OCI-LY1 (cell line): ENCODE data around the gene ADAM19.

ENCODE experiments used
- H2AFZ ChIP-seq: fragments of 200-600 bp; sonication (generic), shearing (Covaris generic); 2 replicates; pipeline ENCODE4 v1.6.0; 2014; ENCODE audit warnings: antibody characterized with exemption, mild to moderate bottlenecking, low read length
- H3F3A ChIP-seq: fragments of 200-600 bp; sonication (generic), shearing (Covaris generic); 2 replicates; pipeline ENCODE4 v1.6.0; 2014; ENCODE audit warnings: mild to moderate bottlenecking, antibody characterized with exemption, low read length, moderate library complexity; ENCODE audit not compliant: insufficient read depth
- H3K27ac ChIP-seq: fragments of 200-600 bp; sonication (generic); 2 replicates; pipeline ENCODE4 v1.5.1; 2014; ENCODE audit warnings: low read length, mixed run types, mild to moderate bottlenecking, low read depth; ENCODE audit not compliant: poor library complexity, severe bottlenecking
- H3K27me3 ChIP-seq: fragments of 200-600 bp; sonication (generic); 2 replicates; pipeline ENCODE4 v1.6.0; 2014; ENCODE audit warnings: antibody characterized with exemption, mild to moderate bottlenecking, low read length, moderate library complexity; ENCODE audit not compliant: insufficient read depth
- H3K36me3 ChIP-seq: fragments of 200-600 bp; sonication (generic); 2 replicates; pipeline ENCODE4 v1.6.1; 2014; ENCODE audit warnings: mild to moderate bottlenecking, antibody characterized with exemption, low read length, moderate library complexity, mixed read lengths; ENCODE audit not compliant: insufficient read depth
- H3K4me1 ChIP-seq: fragments of 200-600 bp; sonication (generic); 2 replicates; pipeline ENCODE4 v1.5.1; 2014; ENCODE audit warnings: mild to moderate bottlenecking, low read length, moderate library complexity; ENCODE audit not compliant: insufficient read depth, severe bottlenecking
- H3K4me2 ChIP-seq: fragments of 200-600 bp; sonication (generic), shearing (Covaris generic); 2 replicates; pipeline ENCODE4 v1.6.1; 2014; ENCODE audit warnings: low read length
- H3K4me3 ChIP-seq: fragments of 200-600 bp; sonication (generic); 2 replicates; pipeline ENCODE4 v1.5.1; 2014; ENCODE audit warnings: low read length, low read depth, mild to moderate bottlenecking, mixed read lengths; ENCODE audit not compliant: poor library complexity, severe bottlenecking
- H3K79me2 ChIP-seq: fragments of 200-600 bp; shearing (Covaris generic); 2 replicates; pipeline ENCODE4 v1.6.1; 2016; ENCODE audit warnings: mixed run types, low read length, mixed read lengths; ENCODE audit not compliant: insufficient read depth
- H3K9ac ChIP-seq: fragments of 200-600 bp; sonication (generic), shearing (Covaris generic); 2 replicates; pipeline ENCODE4 v1.6.1; 2014; ENCODE audit warnings: mild to moderate bottlenecking, low read length, mixed read lengths
- H3K9me2 ChIP-seq: fragments of 200-600 bp; sonication (generic), shearing (Covaris generic); 2 replicates; pipeline ENCODE4 v1.6.1; 2014; ENCODE audit warnings: low read depth, mild to moderate bottlenecking, low read length, mixed read lengths
- H3K9me3 ChIP-seq: fragments of 200-600 bp; shearing (Covaris generic); 2 replicates; pipeline ENCODE4 v1.6.1; 2014; ENCODE audit warnings: low read length, mixed read lengths
- H4K20me1 ChIP-seq: fragments of 200-600 bp; sonication (generic), shearing (Covaris generic); 2 replicates; pipeline ENCODE4 v1.6.0; 2016; ENCODE audit warnings: mild to moderate bottlenecking, low read length; ENCODE audit not compliant: insufficient read depth
- CTCF ChIP-seq: fragments of 200-600 bp; sonication (generic), shearing (Covaris generic); IDR thresholded peaks from 2 replicates; pipeline ENCODE4 v1.5.1; 2017; ENCODE audit warnings: mild to moderate bottlenecking, antibody characterized with exemption, low read length, moderate library complexity, mixed read lengths
- EZH2 ChIP-seq: fragments of 200-600 bp; sonication (generic), shearing (Covaris generic); IDR thresholded peaks from 2 replicates; pipeline ENCODE4 v1.8.0; 2017; ENCODE audit warnings: borderline replicate concordance, mixed run types, mild to moderate bottlenecking, antibody characterized with exemption, low read length, moderate library complexity, mixed read lengths

The ADAM19 gene

GRCh38 chr5:157509587-157509986 is 66.0 kb downstream of the ADAM19 start:
- Histone ChIP-seq H3F3A (no peaks in the 10 kb centered on the region), H3K27me3 (no peaks in the 10 kb centered on the region), H3K4me1 (no peaks in the 10 kb centered on the region), H3K4me2 (no peak overlapping the region), H3K9me3 (no peaks in the 10 kb centered on the region), H3K79me2 (no peaks in the 10 kb centered on the region), H3K27ac (no peak overlapping the region), H3K4me3 (no peak overlapping the region), H3K9ac (no peak overlapping the region), H3K36me3 (no peaks in the 10 kb centered on the region; the same call in 1 of the 2 replicates), H4K20me1 (no peaks in the 10 kb centered on the region), H3K9me2 (no peaks in the 10 kb centered on the region), H2AFZ (no peak overlapping the region)
- TF ChIP-seq CTCF (no peak), EZH2 (no peak)

- no peak overlapping the region for H3K27ac ChIP-seq
- H3K9me3 ChIP-seq = no peaks in the 10 kb centered on the region
- H3K36me3 ChIP-seq = no peaks in the 10 kb centered on the region; the same call in 1 of the 2 replicates
- H3K4me2 ChIP-seq = no peak overlapping the region
- H3K4me1 ChIP-seq = no peaks in the 10 kb centered on the region
- H3K9ac ChIP-seq = no peak overlapping the region
- no peak overlapping the region for H3K4me3 ChIP-seq
- no peaks in the 10 kb centered on the region for H3F3A ChIP-seq
- no peaks in the 10 kb centered on the region for H3K27me3 ChIP-seq
- TF ChIP-seq EZH2 = no peak
- no peak for TF ChIP-seq CTCF
- no peak overlapping the region for H2AFZ ChIP-seq
- H3K9me2 ChIP-seq = no peaks in the 10 kb centered on the region
- H3K79me2 ChIP-seq = no peaks in the 10 kb centered on the region
- no peaks in the 10 kb centered on the region for H4K20me1 ChIP-seq
These were observed 66.5 kb downstream of the ADAM19 start for GRCh38 chr5:157509093-157509492.

GRCh38 chr5:157506981-157507780 is 68.4 kb downstream of the ADAM19 start:
- Histone ChIP-seq H3K4me2 (no peak overlapping the region), H3F3A (no peaks in the 10 kb centered on the region), H4K20me1 (no peaks in the 10 kb centered on the region), H3K9me3 (no peaks in the 10 kb centered on the region), H3K4me1 (peaks cover 14% of the 10 kb centered on the region), H3K27me3 (no peaks in the 10 kb centered on the region), H3K4me3 (no peak overlapping the region), H3K9ac (no peak overlapping the region), H3K79me2 (no peaks in the 10 kb centered on the region), H3K36me3 (no peaks in the 10 kb centered on the region; the same call in 1 of the 2 replicates), H3K9me2 (no peaks in the 10 kb centered on the region), H3K27ac (no peak overlapping the region), H2AFZ (no peak overlapping the region)
- TF ChIP-seq CTCF (no peak), EZH2 (no peak)
